ENCODE data around the gene PHLPP2.

DNA sequence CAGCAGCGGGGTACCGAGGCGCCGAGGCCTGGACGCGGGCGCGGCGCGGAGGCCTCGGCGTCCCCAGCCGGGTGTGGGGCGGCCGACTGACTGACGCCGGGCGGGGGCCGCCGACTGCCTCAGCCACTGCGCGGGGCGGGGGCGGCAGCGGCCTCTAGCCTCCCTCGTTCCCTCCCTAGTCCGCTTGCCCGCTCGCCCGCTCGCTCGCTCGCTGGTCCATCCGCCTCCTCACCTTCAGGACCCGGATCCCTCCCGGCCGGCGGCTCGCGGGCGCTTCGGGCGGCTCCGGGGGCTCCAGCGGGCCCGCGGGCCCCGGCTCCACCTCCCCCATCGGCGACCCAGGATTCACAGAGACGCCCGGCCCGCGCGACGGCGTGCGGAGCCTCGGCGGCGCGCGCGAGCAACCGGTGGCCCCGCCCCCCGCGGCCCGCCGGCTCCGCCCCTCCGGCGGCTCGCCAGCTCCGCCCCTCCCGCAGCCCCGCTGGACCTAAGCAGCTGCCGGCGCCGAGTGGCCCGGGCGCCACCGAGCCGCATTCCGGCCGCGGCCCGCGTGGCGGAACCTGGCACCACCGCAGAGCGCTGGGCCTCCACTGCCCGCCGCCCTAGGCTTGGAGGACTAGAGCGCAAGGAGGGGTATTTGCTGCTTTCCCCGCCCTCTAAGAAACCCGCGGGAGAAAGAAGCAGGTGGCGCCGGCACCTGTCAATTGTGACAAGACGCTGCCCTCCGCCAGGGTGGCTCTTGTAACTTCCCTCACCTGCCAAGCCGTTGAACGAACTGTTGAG is 773 bp downstream of the PHLPP2 start:
- TF ChIP-seq, protein P1, sequence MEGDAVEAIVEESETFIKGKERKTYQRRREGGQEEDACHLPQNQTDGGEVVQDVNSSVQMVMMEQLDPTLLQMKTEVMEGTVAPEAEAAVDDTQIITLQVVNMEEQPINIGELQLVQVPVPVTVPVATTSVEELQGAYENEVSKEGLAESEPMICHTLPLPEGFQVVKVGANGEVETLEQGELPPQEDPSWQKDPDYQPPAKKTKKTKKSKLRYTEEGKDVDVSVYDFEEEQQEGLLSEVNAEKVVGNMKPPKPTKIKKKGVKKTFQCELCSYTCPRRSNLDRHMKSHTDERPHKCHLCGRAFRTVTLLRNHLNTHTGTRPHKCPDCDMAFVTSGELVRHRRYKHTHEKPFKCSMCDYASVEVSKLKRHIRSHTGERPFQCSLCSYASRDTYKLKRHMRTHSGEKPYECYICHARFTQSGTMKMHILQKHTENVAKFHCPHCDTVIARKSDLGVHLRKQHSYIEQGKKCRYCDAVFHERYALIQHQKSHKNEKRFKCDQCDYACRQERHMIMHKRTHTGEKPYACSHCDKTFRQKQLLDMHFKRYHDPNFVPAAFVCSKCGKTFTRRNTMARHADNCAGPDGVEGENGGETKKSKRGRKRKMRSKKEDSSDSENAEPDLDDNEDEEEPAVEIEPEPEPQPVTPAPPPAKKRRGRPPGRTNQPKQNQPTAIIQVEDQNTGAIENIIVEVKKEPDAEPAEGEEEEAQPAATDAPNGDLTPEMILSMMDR (conservative IDR thresholded peaks at IDR 0.05; ENCODE audit: low read depth, low read length), result no peak
- TF ChIP-seq EZH2phosphoT487 (IDR thresholded peaks at IDR 0.05; ENCODE audit: borderline replicate concordance, low read length), result no peak
- TF ChIP-seq EZH2 (IDR thresholded peaks at IDR 0.05; ENCODE audit: low read length, unreplicated experiment), result no peak
